ENCODE data around the gene BCORL1.

Gene BCORL1

DNA sequence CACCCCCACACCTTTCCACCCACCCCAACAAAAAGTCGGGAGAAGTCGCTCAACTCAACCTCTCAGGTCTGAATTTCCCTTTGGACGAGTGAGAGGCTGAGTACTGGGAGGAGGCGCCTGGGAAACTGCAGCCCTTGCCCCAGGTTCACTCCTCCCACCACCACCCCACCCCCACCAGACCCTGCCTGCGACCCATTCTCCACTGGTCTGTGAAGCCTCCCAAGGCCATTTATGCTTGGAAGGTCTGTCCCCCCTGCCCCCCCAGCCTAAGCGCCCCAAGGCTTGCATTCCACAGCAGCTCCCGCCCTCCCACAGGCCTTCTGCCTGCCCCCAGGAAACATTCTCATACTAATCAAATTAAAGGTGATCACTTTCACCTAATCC, 100.7 kb downstream of the BCORL1 start:
- H3K27me3 ChIP-seq (ENCODE audit: control insufficient read depth in 1 of 2, insufficient read depth in 2 of 2, low read length in 2 of 2) = peaks cover 0 to 4% of the 10 kb centered on the region in 2 donors
- H3K9ac ChIP-seq (ENCODE audit: low read length in 2 of 2) = no peak overlapping the region
- H3K4me3 ChIP-seq (ENCODE audit: low read length in 2 of 2) = no peak overlapping the region
- no peak overlapping the region for H3K27ac ChIP-seq (ENCODE audit: low read length)
- H3K9me3 ChIP-seq (ENCODE audit: control insufficient read depth in 2 of 2, low read length in 2 of 2) = no peaks in the 10 kb centered on the region
- H3K36me3 ChIP-seq (ENCODE audit: control insufficient read depth in 2 of 2, insufficient read depth in 2 of 2, low read length in 2 of 2) = no peaks in the 10 kb centered on the region
- H3K4me1 ChIP-seq (ENCODE audit: control insufficient read depth, insufficient read depth, low read length) = peaks cover 6% of the 10 kb centered on the region

DNA sequence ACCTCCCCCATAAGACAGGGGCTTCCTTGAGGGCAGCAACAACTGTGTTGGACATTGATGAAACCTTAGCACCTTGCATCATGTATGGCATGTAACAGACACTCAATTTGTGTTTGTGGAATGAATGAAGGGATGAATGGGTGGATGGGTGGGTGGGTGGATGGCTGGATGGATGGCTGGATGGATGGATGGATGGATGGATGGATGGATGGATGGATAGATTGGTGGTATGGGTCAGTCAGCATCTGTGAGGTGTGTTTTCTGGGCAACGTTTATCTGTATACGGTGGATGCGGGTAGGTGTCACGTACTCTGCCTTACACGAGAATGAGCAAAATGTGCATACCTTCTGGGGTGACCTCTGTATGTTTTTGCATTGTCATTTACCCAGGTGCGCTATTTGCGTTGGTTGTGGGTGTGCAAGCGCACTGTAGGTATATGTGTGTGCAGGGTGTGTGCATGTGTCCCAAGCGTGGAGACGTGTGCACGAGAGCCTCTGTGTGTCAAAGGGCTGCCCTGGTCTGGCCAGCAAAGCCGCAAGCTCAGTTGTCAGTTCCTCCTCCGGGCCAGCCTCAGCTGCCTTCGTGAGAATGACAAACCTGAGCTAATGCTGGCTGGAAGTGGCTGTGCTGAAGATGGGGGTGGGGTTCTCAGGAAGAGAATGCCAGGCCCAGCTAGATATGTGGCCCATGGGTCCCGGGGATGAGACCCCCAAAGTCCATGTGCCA, 101.4 kb downstream of the BCORL1 start:
- Histone ChIP-seq H3K9me3 (ENCODE audit: control insufficient read depth in 2 of 2, low read length in 2 of 2) (no peaks in the 10 kb centered on the region), H3K36me3 (ENCODE audit: control insufficient read depth in 2 of 2, insufficient read depth in 2 of 2, low read length in 2 of 2) (no peaks in the 10 kb centered on the region), H3K4me1 (ENCODE audit: control insufficient read depth, insufficient read depth, low read length) (peaks cover 6% of the 10 kb centered on the region), H3K4me3 (ENCODE audit: low read length in 2 of 2) (no peak overlapping the region), H3K27me3 (ENCODE audit: control insufficient read depth in 1 of 2, insufficient read depth in 2 of 2, low read length in 2 of 2) (peaks cover 0 to 4% of the 10 kb centered on the region in 2 donors), H3K9ac (ENCODE audit: low read length in 2 of 2) (no peak overlapping the region), H3K27ac (ENCODE audit: low read length) (no peak overlapping the region)

DNA sequence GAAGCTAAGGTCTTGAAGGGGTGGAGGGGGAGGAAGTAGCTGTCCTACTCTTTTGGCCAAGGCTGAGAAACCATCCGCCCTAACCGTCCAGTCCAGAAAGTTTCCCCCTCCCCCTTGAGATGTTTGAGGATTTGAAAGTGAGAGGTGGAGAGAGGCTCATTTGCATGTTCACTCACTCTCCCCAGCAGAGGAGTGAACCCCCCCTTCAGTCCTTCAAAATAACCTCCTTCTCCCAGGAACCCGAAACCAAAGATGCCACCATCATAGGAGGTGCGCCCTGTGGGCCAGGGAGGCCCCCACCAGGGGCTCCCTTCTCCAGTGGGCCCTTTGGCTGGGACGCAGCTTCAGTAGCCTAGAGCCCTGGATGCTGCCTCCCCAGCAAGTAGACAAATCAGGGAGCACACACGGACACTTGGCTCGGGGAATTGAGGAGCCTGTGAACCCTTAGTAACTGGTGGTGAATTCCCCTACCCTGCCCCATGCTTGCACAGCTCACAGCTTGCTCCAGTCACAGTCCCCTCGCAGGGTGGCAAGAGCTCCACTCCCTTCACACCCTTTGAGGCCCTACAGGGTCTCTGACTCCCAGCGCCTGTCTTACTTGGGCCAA, 102.3 kb downstream of the BCORL1 start:
- Histone ChIP-seq H3K4me1 (ENCODE audit: control insufficient read depth, insufficient read depth, low read length) (peaks cover 6% of the 10 kb centered on the region), H3K4me3 (ENCODE audit: low read length in 2 of 2) (no peak overlapping the region), H3K27ac (ENCODE audit: low read length) (no peak overlapping the region), H3K27me3 (ENCODE audit: control insufficient read depth in 1 of 2, insufficient read depth in 2 of 2, low read length in 2 of 2) (peaks cover 0 to 4% of the 10 kb centered on the region in 2 donors), H3K9ac (ENCODE audit: low read length in 2 of 2) (no peak overlapping the region), H3K36me3 (ENCODE audit: control insufficient read depth in 2 of 2, insufficient read depth in 2 of 2, low read length in 2 of 2) (no peaks in the 10 kb centered on the region), H3K9me3 (ENCODE audit: control insufficient read depth in 2 of 2, low read length in 2 of 2) (no peaks in the 10 kb centered on the region)

DNA sequence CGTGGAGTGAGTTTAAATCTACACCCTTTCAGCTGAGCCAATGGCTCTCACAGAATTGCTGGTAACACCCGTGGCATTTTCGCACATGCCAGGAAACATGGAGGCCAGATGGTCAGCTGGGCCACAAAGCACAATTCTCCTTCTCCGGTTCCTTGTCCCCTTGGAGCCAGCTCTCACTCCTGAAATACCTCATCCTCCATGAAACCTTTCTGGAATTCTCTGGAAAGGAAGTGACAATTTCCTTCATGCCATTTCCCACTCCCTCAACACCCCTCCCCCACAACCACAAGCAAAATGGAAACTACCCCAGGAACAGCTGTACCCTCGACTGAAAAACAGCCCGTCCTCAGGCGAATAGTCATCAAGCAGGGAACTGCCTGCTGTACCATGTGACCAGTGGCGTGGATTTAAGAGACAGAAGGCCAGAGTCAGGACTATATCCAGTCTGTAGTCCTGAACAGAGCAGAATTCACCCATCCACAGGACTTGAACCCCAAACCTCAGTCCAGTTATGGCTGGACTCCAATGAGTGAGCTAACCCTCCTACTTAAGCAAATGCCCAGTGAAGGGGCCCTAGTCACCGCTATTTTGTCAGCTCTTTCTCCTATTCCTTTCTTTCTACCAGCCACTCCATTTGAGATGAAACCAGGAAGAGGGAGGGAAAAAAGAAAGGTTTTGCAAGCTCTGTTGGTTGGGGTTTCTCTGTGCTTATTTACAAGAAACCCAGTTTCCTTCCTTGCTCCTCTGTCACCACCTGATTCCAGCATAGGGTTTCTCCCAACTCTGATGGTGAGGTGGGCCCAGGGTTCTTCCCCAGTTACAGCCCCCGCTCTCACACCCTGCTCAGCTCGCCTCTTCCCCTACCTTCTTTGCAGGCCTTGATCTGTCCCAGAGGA, 103.4 kb downstream of the BCORL1 start:
- Histone ChIP-seq H3K4me3 (ENCODE audit: low read length in 2 of 2) (no peak overlapping the region), H3K27ac (ENCODE audit: low read length) (no peak overlapping the region), H3K36me3 (ENCODE audit: control insufficient read depth in 2 of 2, insufficient read depth in 2 of 2, low read length in 2 of 2) (no peaks in the 10 kb centered on the region), H3K27me3 (ENCODE audit: control insufficient read depth in 1 of 2, insufficient read depth in 2 of 2, low read length in 2 of 2) (peaks cover 0 to 4% of the 10 kb centered on the region in 2 donors), H3K9me3 (ENCODE audit: control insufficient read depth in 2 of 2, low read length in 2 of 2) (no peaks in the 10 kb centered on the region), H3K9ac (ENCODE audit: low read length in 2 of 2) (no peak overlapping the region), H3K4me1 (ENCODE audit: control insufficient read depth, insufficient read depth, low read length) (peaks cover 6% of the 10 kb centered on the region)

DNA sequence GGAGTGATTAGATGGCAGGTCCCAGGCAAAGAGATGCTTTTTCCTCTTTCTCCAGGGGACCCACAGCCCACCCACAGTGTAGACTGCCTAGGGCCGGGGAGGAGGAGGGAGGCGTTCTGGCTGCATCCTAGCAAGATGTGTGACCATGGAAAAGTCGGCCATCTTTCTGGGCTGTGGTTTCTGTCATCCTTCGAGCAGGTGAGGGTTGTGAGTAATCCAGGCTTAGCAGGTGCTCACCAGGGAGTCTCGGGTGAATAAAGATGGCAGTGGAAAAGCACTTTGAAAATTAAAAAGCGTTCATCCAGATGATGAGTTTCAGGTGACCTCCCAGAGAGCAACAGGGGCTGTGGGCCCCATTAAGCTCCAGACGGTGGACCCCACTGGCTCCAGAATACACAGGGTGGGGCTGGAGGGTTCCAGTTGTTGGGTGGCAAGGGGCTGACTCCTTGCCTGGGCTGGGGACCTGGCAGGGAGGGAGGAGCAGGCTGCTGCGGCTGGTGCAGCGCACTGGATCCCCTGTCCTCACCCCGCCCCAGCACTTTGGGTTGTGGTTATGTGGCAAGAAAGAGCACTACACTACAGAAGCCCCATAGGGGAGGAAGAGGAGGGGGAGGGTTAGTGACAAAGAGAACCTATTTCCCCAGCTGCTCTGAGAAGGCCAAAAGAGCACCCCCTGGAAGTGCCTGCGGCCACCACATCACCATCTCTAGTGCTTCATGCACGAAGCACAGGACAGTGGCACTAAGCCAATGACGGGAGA, 104.2 kb downstream of the BCORL1 start:
- H3K9me3 ChIP-seq (ENCODE audit: control insufficient read depth in 2 of 2, low read length in 2 of 2) = no peaks in the 10 kb centered on the region
- H3K27me3 ChIP-seq (ENCODE audit: control insufficient read depth in 1 of 2, insufficient read depth in 2 of 2, low read length in 2 of 2) = peaks cover 0 to 4% of the 10 kb centered on the region in 2 donors
- H3K4me3 ChIP-seq (ENCODE audit: low read length in 2 of 2) = no peak overlapping the region
- H3K27ac ChIP-seq (ENCODE audit: low read length) = no peak overlapping the region
- H3K36me3 ChIP-seq (ENCODE audit: control insufficient read depth in 2 of 2, insufficient read depth in 2 of 2, low read length in 2 of 2) = no peaks in the 10 kb centered on the region
- peaks cover 2% of the 10 kb centered on the region for H3K4me1 ChIP-seq (ENCODE audit: control insufficient read depth, insufficient read depth, low read length)
- H3K9ac ChIP-seq (ENCODE audit: low read length in 2 of 2) = no peak overlapping the region

DNA sequence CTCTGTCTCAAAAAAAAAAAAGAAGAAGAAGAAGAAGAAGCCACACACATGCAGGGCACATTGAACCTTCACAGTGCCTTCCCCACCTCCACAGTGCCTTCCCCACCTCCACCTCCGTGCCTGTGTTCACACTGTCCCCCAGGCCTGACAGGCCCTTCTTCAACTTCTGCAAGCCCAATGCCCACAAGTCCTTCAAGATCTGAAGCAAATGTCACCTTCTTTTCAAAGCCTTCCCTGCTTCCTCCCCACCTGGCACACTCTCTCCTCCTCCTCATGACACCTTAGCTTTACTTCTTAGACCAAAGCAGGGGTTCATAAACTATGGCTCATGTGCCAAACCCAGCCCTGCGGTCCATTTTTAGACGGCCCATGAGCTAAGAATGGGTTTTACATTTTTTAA, 107.9 kb downstream of the BCORL1 start:
- Histone ChIP-seq H3K27me3 (ENCODE audit: control insufficient read depth in 1 of 2, insufficient read depth in 2 of 2, low read length in 2 of 2) (peaks cover 0 to 2% of the 10 kb centered on the region in 2 donors), H3K4me3 (ENCODE audit: low read length in 2 of 2) (no peak overlapping the region), H3K9ac (ENCODE audit: low read length in 2 of 2) (no peak overlapping the region), H3K27ac (ENCODE audit: low read length) (no peak overlapping the region), H3K4me1 (ENCODE audit: control insufficient read depth, insufficient read depth, low read length) (no peaks in the 10 kb centered on the region), H3K36me3 (ENCODE audit: control insufficient read depth in 2 of 2, insufficient read depth in 2 of 2, low read length in 2 of 2) (no peaks in the 10 kb centered on the region), H3K9me3 (ENCODE audit: control insufficient read depth in 2 of 2, low read length in 2 of 2) (no peaks in the 10 kb centered on the region)

DNA sequence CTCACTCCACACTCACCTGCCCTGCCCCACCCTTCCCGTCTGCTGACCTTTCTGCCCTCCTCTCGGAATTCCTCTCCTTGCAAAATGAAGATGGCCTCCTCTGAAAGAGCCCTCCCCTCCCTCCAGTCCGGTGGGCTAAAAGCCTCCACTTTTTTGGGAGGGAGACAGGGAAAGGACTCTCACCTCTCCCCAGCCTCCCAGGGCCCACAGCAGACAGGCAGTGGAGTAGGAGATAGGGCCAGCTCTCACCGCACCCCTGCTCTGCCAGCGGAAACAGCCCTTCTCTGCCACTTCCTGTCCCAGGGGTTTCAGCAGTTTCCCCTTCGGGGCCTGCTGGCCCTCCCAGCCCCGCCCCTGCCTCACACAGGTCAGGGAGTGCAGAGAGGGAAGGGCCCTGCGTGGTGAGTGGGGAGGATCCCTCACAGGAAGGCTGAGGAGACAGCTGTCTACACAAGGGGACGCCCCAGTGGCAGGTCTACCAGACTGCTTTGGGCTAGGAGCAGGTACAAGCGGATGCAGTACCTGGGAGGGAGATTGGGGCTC, 109.6 kb downstream of the BCORL1 start:
- Histone ChIP-seq H3K9me3 (ENCODE audit: control insufficient read depth in 2 of 2, low read length in 2 of 2) (no peaks in the 10 kb centered on the region), H3K36me3 (ENCODE audit: control insufficient read depth in 2 of 2, insufficient read depth in 2 of 2, low read length in 2 of 2) (no peaks in the 10 kb centered on the region), H3K27me3 (ENCODE audit: control insufficient read depth in 1 of 2, insufficient read depth in 2 of 2, low read length in 2 of 2) (peaks cover 0 to 2% of the 10 kb centered on the region in 2 donors), H3K27ac (ENCODE audit: low read length) (no peak overlapping the region), H3K4me3 (ENCODE audit: low read length in 2 of 2) (no peak overlapping the region), H3K4me1 (ENCODE audit: control insufficient read depth, insufficient read depth, low read length) (no peaks in the 10 kb centered on the region), H3K9ac (ENCODE audit: low read length in 2 of 2) (no peak overlapping the region)

DNA sequence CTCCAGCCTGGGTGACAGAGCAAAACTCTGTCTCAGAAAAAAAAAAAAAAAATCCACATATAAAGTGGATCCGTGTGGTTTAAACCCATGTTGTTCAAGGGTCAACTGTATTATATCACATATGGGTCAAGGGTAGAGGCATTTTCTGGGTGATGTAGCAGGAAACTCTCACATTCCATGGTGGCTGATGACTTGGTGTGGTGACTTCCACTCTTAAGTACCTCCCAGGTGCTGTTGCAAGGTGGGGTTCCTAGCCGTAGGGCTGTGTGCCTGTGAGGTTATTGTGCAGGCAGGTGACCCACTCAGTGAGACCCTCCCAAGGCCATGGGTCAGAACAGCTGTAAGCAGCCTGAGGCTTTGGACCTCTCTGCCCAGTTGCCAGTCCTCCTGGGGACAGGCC, 110.8 kb downstream of the BCORL1 start:
- Histone ChIP-seq H3K9ac (ENCODE audit: low read length in 2 of 2) (no peak overlapping the region), H3K27me3 (ENCODE audit: control insufficient read depth in 1 of 2, insufficient read depth in 2 of 2, low read length in 2 of 2) (peaks cover 0 to 2% of the 10 kb centered on the region in 2 donors), H3K4me1 (ENCODE audit: control insufficient read depth, insufficient read depth, low read length) (peaks cover 2% of the 10 kb centered on the region), H3K9me3 (ENCODE audit: control insufficient read depth in 2 of 2, low read length in 2 of 2) (no peaks in the 10 kb centered on the region), H3K4me3 (ENCODE audit: low read length in 2 of 2) (no peak overlapping the region), H3K36me3 (ENCODE audit: control insufficient read depth in 2 of 2, insufficient read depth in 2 of 2, low read length in 2 of 2) (no peaks in the 10 kb centered on the region), H3K27ac (ENCODE audit: low read length) (no peak overlapping the region)

DNA sequence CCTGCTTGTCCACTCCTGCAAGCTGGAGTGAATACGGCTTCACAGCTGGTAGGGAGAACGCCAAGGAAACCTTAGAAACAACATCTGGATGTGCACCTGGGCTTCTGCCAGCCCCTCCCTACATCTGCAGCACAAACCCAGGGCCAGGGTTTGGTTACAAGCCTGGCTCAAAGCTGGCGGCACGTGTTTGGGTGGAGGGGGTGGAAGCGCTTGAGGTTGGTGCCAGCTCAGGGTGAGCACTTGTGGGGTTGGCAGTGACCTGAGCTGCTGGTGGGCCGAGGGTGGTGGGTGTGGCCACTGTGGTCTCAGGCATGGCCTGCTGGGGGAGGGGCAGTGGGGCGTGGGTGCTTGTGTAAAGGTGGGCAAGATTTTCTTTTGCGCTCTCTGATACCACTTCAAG, 112.3 kb downstream of the BCORL1 start:
- H3K4me1 ChIP-seq (ENCODE audit: control insufficient read depth, insufficient read depth, low read length) = peaks cover 4% of the 10 kb centered on the region
- H3K27ac ChIP-seq (ENCODE audit: low read length) = no peak overlapping the region
- H3K36me3 ChIP-seq (ENCODE audit: control insufficient read depth in 2 of 2, insufficient read depth in 2 of 2, low read length in 2 of 2) = no peaks in the 10 kb centered on the region
- peaks cover 0 to 2% of the 10 kb centered on the region in 2 donors for H3K27me3 ChIP-seq (ENCODE audit: control insufficient read depth in 1 of 2, insufficient read depth in 2 of 2, low read length in 2 of 2)
- H3K4me3 ChIP-seq (ENCODE audit: low read length in 2 of 2) = no peak overlapping the region
- H3K9ac ChIP-seq (ENCODE audit: low read length in 2 of 2) = no peak overlapping the region
- H3K9me3 ChIP-seq (ENCODE audit: control insufficient read depth in 2 of 2, low read length in 2 of 2) = no peaks in the 10 kb centered on the region
